ENCODE data around the gene NPAP1.

DNA sequence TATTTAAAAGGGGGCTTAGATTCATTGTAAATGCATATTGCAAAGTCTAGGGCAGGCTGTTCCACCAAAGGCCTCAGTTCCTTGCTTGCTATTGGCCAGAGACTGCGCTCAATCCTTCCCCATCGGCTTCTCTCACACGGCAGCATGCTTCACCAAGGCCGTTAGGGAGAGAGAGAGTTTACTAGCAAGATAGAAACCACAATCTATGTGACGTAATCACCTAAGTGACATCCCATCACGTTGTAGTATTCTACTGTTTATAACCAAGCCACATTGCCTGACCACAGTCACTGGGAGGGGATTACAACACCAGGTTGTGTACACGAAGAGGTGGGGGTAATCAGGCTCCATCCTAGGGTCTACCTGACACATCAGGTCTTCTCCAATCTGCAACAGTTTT is 16.0 kb upstream of the NPAP1 start:
- TF ChIP-seq, protein P1, sequence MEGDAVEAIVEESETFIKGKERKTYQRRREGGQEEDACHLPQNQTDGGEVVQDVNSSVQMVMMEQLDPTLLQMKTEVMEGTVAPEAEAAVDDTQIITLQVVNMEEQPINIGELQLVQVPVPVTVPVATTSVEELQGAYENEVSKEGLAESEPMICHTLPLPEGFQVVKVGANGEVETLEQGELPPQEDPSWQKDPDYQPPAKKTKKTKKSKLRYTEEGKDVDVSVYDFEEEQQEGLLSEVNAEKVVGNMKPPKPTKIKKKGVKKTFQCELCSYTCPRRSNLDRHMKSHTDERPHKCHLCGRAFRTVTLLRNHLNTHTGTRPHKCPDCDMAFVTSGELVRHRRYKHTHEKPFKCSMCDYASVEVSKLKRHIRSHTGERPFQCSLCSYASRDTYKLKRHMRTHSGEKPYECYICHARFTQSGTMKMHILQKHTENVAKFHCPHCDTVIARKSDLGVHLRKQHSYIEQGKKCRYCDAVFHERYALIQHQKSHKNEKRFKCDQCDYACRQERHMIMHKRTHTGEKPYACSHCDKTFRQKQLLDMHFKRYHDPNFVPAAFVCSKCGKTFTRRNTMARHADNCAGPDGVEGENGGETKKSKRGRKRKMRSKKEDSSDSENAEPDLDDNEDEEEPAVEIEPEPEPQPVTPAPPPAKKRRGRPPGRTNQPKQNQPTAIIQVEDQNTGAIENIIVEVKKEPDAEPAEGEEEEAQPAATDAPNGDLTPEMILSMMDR (IDR thresholded peaks at IDR 0.05) = no peak
- TF ChIP-seq POLR2AphosphoS5 (IDR thresholded peaks at IDR 0.05; ENCODE audit: low read depth, low read length) = no peak
- TF ChIP-seq, protein P2, sequence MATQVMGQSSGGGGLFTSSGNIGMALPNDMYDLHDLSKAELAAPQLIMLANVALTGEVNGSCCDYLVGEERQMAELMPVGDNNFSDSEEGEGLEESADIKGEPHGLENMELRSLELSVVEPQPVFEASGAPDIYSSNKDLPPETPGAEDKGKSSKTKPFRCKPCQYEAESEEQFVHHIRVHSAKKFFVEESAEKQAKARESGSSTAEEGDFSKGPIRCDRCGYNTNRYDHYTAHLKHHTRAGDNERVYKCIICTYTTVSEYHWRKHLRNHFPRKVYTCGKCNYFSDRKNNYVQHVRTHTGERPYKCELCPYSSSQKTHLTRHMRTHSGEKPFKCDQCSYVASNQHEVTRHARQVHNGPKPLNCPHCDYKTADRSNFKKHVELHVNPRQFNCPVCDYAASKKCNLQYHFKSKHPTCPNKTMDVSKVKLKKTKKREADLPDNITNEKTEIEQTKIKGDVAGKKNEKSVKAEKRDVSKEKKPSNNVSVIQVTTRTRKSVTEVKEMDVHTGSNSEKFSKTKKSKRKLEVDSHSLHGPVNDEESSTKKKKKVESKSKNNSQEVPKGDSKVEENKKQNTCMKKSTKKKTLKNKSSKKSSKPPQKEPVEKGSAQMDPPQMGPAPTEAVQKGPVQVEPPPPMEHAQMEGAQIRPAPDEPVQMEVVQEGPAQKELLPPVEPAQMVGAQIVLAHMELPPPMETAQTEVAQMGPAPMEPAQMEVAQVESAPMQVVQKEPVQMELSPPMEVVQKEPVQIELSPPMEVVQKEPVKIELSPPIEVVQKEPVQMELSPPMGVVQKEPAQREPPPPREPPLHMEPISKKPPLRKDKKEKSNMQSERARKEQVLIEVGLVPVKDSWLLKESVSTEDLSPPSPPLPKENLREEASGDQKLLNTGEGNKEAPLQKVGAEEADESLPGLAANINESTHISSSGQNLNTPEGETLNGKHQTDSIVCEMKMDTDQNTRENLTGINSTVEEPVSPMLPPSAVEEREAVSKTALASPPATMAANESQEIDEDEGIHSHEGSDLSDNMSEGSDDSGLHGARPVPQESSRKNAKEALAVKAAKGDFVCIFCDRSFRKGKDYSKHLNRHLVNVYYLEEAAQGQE (IDR thresholded peaks at IDR 0.05; ENCODE audit: insufficient read depth in 1 of 2, low read depth in 2 of 2, low read length in 1 of 2) = no peak
